Caco-2 (cell line): ENCODE data around the gene ELMOD1. TPM values are rescaled to one million over a fixed set of nuclear protein-coding genes. Genes with fewer than 3 reads are reported as not detected.

Source experiments
- BruUV-seq: library from RNA; stranded (reverse); fragments of 400-500 nt; replicated peaks from 2 replicates; lab custom pipeline; 2021; lab: Mats Ljungman, UMichigan
- CTCF ChIA-PET: fragments of 300-600 bp; sonication (Branson Sonifier 250); formaldehyde crosslinking; loops from one replicate; lab custom pipeline; 2022; ENCODE audit warnings: antibody characterized with exemption; lab: Charles Lee
- POLR2A ChIA-PET: fragments of 300-600 bp; sonication (Branson Sonifier 250); formaldehyde crosslinking; loops from one replicate; lab custom pipeline; 2022; ENCODE audit warnings: antibody characterized with exemption; lab: Charles Lee
- DNase-seq, 2 experiments: peaks; one replicate each; pipeline versions ENCODE4 v3.0.0 to v3.0.0-alpha.2; 2020 to 2022
- H3K27me3 ChIP-seq: replicated peaks from 2 replicates; pipeline ENCODE4 v1.6.0; 2011; ENCODE audit warnings: low read length; ENCODE audit not compliant: control insufficient read depth, insufficient read depth
- H3K36me3 ChIP-seq: 2 replicates; pipeline ENCODE4 v1.5.1; 2011; ENCODE audit warnings: low read length; ENCODE audit not compliant: control insufficient read depth, insufficient read depth
- H3K4me1 ChIP-seq: fragments of 250-450 bp; sonication (Bioruptor Pico); 2 replicates; pipeline ENCODE4 v1.5.1; 2020; ENCODE audit warnings: mild to moderate bottlenecking
- H3K4me3 ChIP-seq: 2 replicates; pipeline ENCODE4 v1.5.1; 2011; ENCODE audit warnings: low read depth, mild to moderate bottlenecking, control low read depth, low read length
- H3K9me3 ChIP-seq: fragments of 250-450 bp; sonication (Bioruptor Pico); 2 replicates; pipeline ENCODE4 v1.5.1; 2020; ENCODE audit warnings: mild to moderate bottlenecking, moderate library complexity
- H3K27ac Mint-ChIP-seq: one replicate; pipeline ENCODE4 v1.8.0; 2022; ENCODE audit warnings: mixed read lengths; ENCODE audit not compliant: unreplicated experiment
- H3K27me3 Mint-ChIP-seq: one replicate; pipeline ENCODE4 v1.8.0; 2022; ENCODE audit warnings: mixed read lengths; ENCODE audit not compliant: insufficient read depth, unreplicated experiment
- H3K36me3 Mint-ChIP-seq: one replicate; pipeline ENCODE4 v1.8.0; 2022; ENCODE audit warnings: mild to moderate bottlenecking, mixed read lengths; ENCODE audit not compliant: insufficient read depth, unreplicated experiment
- H3K4me1 Mint-ChIP-seq: one replicate; pipeline ENCODE4 v1.8.0; 2022; ENCODE audit warnings: low read depth, mixed read lengths; ENCODE audit not compliant: unreplicated experiment
- H3K4me3 Mint-ChIP-seq: one replicate; pipeline ENCODE4 v1.8.0; 2022; ENCODE audit warnings: mild to moderate bottlenecking, moderate library complexity, mixed read lengths; ENCODE audit not compliant: unreplicated experiment
- H3K9me3 Mint-ChIP-seq: one replicate; pipeline ENCODE4 v1.8.0; 2022; ENCODE audit warnings: mixed read lengths; ENCODE audit not compliant: unreplicated experiment
- intact Hi-C: fragments of 100-400 bp; cut with micrococcal nuclease; formaldehyde crosslinking; loops from one replicate; pipeline ENCODE4 v1.10.0; 2022; ENCODE audit not compliant: unreplicated experiment
- total RNA-seq: library from RNA; stranded (reverse); gene quantifications from 2 replicates; pipeline ENCODE4 v1.2.3, GENCODE V29; 2022
- TF ChIP-seq, protein P1 (sequence below), 2 experiments: fragments of 200-600 bp in 1 of 2; IDR thresholded peaks; 1 replicate in 1 of 2; 2 replicates in 1 of 2; pipeline versions ENCODE4 v1.5.1 to v1.8.0; 2011 to 2022; ENCODE audit warnings: antibody characterized with exemption in 1 of 2, control low read depth in 1 of 2, inconsistent platforms in 1 of 2, low read depth in 1 of 2, low read length in 1 of 2, mild to moderate bottlenecking in 1 of 2, moderate library complexity in 1 of 2; ENCODE audit not compliant: insufficient read depth in 1 of 2, severe bottlenecking in 1 of 2, unreplicated experiment in 1 of 2

ELMOD1 gene
- total RNA-seq, 1 experiment from 2014 or later = not detected

DNA sequence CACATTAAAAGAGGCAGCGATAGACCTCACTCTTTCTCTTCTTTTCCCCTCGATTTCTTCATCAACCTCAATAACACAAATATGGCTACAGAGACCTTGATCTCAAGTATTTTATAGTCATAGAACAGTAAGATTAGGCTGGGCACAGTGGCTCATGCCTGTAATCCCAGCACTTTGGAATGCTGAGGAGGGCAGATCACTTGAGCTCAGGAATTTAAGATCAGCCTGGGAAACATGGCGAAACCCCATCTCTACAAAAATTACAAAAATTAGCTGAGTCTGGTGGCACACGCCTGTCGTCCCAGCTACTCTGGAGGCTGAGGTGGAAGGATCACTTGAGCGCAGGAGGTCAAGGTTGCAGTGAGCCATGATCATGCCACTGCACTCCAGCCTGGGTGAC lies 106.3 kb downstream of the ELMOD1 start:
- Histone ChIP-seq H3K36me3 (no peaks in the 10 kb centered on the region), H3K4me1 (peaks cover 5% of the 10 kb centered on the region; the same call in 1 of the 2 replicates), H3K27me3 (no peaks in the 10 kb centered on the region), H3K9me3 (no peaks in the 10 kb centered on the region), H3K4me3 (no peak overlapping the region)
- POLR2A ChIA-PET = no interaction called here
- H3K4me3 Mint-ChIP-seq = no peak overlapping the region
- no peaks in the 10 kb centered on the region for H3K36me3 Mint-ChIP-seq
- TF ChIP-seq, protein P1, sequence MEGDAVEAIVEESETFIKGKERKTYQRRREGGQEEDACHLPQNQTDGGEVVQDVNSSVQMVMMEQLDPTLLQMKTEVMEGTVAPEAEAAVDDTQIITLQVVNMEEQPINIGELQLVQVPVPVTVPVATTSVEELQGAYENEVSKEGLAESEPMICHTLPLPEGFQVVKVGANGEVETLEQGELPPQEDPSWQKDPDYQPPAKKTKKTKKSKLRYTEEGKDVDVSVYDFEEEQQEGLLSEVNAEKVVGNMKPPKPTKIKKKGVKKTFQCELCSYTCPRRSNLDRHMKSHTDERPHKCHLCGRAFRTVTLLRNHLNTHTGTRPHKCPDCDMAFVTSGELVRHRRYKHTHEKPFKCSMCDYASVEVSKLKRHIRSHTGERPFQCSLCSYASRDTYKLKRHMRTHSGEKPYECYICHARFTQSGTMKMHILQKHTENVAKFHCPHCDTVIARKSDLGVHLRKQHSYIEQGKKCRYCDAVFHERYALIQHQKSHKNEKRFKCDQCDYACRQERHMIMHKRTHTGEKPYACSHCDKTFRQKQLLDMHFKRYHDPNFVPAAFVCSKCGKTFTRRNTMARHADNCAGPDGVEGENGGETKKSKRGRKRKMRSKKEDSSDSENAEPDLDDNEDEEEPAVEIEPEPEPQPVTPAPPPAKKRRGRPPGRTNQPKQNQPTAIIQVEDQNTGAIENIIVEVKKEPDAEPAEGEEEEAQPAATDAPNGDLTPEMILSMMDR (IDR thresholded peaks at IDR 0.05; ENCODE audit: insufficient read depth in 1 of 2, low read depth in 1 of 2, low read length in 1 of 2, severe bottlenecking in 1 of 2, unreplicated experiment in 1 of 2) = no peak
- H3K4me1 Mint-ChIP-seq = no peaks in the 10 kb centered on the region
- no peaks in the 10 kb centered on the region for H3K9me3 Mint-ChIP-seq
- H3K27me3 Mint-ChIP-seq = peaks cover 18% of the 10 kb centered on the region
- intact Hi-C loops = no loop called here
- DNase-seq = no peak
- no peak overlapping the region for H3K27ac Mint-ChIP-seq
- CTCF ChIA-PET = no interaction called here
- no TSS peak for BruUV-seq

DNA sequence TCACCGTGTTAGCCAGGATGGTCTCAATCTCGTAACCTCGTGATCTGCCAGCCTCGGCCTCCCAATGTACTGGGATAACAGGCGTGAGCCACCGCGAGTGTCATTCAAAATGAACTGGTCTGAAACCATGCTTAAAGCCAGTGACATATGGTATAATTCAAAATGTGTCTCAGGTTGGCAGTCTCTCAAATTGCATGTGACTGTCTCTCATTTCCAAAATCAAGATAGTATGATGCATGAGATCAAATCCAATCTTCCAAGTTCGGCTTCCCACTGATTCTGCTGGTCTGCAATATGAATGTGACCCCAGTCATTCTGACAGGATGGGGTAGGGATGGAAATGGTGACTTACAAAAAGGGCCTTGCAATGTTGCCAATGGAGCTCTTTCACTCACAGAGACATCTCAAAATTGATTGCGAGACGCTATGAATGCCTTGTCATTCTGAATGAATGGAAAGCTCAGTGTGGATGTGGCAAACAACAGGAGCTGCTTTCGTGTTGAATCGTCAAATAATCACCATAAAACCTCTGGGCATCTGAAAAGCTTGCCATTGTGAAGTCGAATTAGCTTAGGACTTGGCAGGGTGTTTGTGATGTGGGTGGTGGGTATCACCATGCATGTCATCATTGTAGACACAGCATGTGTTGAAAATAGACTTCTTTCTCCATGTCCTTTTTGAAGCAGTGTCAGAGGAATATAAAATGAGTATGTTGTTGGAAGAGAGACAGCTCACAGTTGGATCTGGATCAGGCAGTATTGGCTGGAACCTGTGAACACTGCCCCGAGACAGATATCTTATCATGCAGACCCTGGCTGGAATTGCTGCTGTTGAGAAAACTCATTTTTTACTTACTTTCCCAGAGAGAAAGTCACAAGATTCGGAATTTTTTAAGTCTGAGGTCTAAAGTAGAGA lies 108.7 kb downstream of the ELMOD1 start:
- Mint-ChIP-seq H3K27me3 (peaks cover 30% of the 10 kb centered on the region), H3K9me3 (no peaks in the 10 kb centered on the region), H3K36me3 (no peaks in the 10 kb centered on the region), H3K27ac (no peak overlapping the region), H3K4me1 (no peaks in the 10 kb centered on the region), H3K4me3 (no peak overlapping the region)
- no peak overlapping the region for H3K4me3 ChIP-seq
- BruUV-seq = no TSS peak
- H3K9me3 ChIP-seq = no peaks in the 10 kb centered on the region
- intact Hi-C loops = no loop called here
- DNase-seq = no peak
- H3K36me3 ChIP-seq = no peaks in the 10 kb centered on the region
- ChIA-PET CTCF (no interaction called here), POLR2A (no interaction called here)
- TF ChIP-seq, protein P1 (IDR thresholded peaks at IDR 0.05; ENCODE audit: insufficient read depth in 1 of 2, low read depth in 1 of 2, low read length in 1 of 2, severe bottlenecking in 1 of 2, unreplicated experiment in 1 of 2) = no peak
- no peaks in the 10 kb centered on the region for H3K27me3 ChIP-seq
- peaks cover 5% of the 10 kb centered on the region; the same call in 1 of the 2 replicates for H3K4me1 ChIP-seq

DNA sequence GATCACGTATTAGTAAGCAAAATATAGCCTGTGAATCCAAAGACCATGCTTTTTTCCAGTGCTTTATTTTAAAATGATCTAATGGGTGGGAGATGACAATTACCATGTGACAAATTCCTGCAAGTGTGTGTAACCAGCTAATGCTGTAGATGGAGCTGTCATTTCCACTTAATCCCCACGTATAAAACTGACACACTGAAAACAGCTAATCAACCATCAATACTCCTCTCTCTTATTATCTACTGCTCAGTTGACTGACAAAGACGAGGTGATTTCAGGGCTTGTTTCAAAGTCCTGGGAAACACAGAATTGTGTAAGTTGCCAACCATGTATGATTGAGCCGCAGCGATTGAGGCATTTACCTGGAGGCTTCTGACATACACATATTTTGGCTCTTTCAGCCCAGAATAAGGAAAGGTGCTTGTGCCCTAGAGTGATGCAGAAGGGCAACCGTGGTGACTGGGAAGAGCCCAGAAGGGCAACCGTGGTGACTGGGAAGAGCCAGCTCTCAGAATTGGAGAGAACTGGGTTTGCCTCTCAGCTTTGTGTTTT lies 111.2 kb downstream of the ELMOD1 start:
- CTCF ChIA-PET = no interaction called here
- no peaks in the 10 kb centered on the region for H3K36me3 Mint-ChIP-seq
- no peak overlapping the region for H3K4me3 ChIP-seq
- no peaks in the 10 kb centered on the region for H3K9me3 Mint-ChIP-seq
- no peaks in the 10 kb centered on the region for H3K36me3 ChIP-seq
- no peaks in the 10 kb centered on the region for H3K4me1 Mint-ChIP-seq
- TF ChIP-seq, protein P1 (IDR thresholded peaks at IDR 0.05; ENCODE audit: insufficient read depth in 1 of 2, low read depth in 1 of 2, low read length in 1 of 2, severe bottlenecking in 1 of 2, unreplicated experiment in 1 of 2) = no peak
- H3K4me1 ChIP-seq = no peaks in the 10 kb centered on the region
- H3K27me3 ChIP-seq = no peaks in the 10 kb centered on the region
- DNase-seq = no peak
- no peak overlapping the region for H3K4me3 Mint-ChIP-seq
- POLR2A ChIA-PET = no interaction called here
- H3K9me3 ChIP-seq = no peaks in the 10 kb centered on the region
- intact Hi-C loops = no loop called here
- no peak overlapping the region for H3K27ac Mint-ChIP-seq
- peaks cover 28% of the 10 kb centered on the region for H3K27me3 Mint-ChIP-seq
- BruUV-seq = no TSS peak
